SH-SY5Y (cell line): ENCODE data around the gene SPATA12.

Experiments
- GATA2 ChIP-seq: IDR thresholded peaks from 2 replicates; pipeline ENCODE4 v1.6.1; 2011; ENCODE audit warnings: mild to moderate bottlenecking, low read depth, low read length
- GATA3 ChIP-seq: IDR thresholded peaks from 2 replicates; pipeline ENCODE4 v1.6.1; 2011; ENCODE audit warnings: low read depth, mild to moderate bottlenecking, low read length, moderate library complexity

GRCh38 chr3:57015912-57016311 lies 44.6 kb upstream of the SPATA12 start:
- no peak for TF ChIP-seq GATA2
- TF ChIP-seq GATA3 = no peak
